GM10266 (cell line): ENCODE results near the gene MYL4.
"Not testable (repeated sequence)": the region's sequence is repeated elsewhere in the genome, so short reads cannot be mapped to it uniquely, and the experiment has no call there.

Experiments used
- DNase-seq: peaks from one replicate; pipeline ENCODE4 v3.0.0; 2012; ENCODE audit errors: extremely low spot score
- CTCF ChIP-seq: IDR thresholded peaks from 2 replicates; pipeline ENCODE4 v1.5.1; 2012; ENCODE audit warnings: mild to moderate bottlenecking, low read depth; ENCODE audit not compliant: control insufficient read depth, insufficient read depth; ENCODE audit errors: missing control alignments

Gene MYL4

GRCh38 chr17:47218896-47219430, 9.8 kb downstream of the MYL4 start:
- DNase-seq: no peak
- TF ChIP-seq CTCF: no peak

GRCh38 chr17:47219621-47220475, 10.7 kb downstream of the MYL4 start:
- TF ChIP-seq CTCF: no peak
- no peak for DNase-seq

GRCh38 chr17:47220531-47220999, 11.4 kb downstream of the MYL4 start:
- no peak for DNase-seq
- TF ChIP-seq CTCF: no peak

GRCh38 chr17:47221154-47221553, 12.0 kb downstream of the MYL4 start:
- TF ChIP-seq CTCF: no peak
- no peak for DNase-seq

GRCh38 chr17:47222047-47222446, 12.9 kb downstream of the MYL4 start:
- TF ChIP-seq CTCF: no peak
- no peak for DNase-seq

- no peak for DNase-seq
- no peak for TF ChIP-seq CTCF
Measured at GRCh38 chr17:47223007-47223406, 13.9 kb downstream of the MYL4 start.

- no peak for DNase-seq
- TF ChIP-seq CTCF: no peak
Measured at GRCh38 chr17:47223460-47223859, 14.3 kb downstream of the MYL4 start.

- not testable (repeated sequence) for DNase-seq
Measured at GRCh38 chr17:47224077-47224476, 14.9 kb downstream of the MYL4 start.
